RPMI8226 (cell line): ENCODE data around the gene OSBPL3.

Experiments
- DNase-seq: peaks from one replicate; pipeline ENCODE4 v3.0.0-alpha.2; 2015

Gene OSBPL3

DNA sequence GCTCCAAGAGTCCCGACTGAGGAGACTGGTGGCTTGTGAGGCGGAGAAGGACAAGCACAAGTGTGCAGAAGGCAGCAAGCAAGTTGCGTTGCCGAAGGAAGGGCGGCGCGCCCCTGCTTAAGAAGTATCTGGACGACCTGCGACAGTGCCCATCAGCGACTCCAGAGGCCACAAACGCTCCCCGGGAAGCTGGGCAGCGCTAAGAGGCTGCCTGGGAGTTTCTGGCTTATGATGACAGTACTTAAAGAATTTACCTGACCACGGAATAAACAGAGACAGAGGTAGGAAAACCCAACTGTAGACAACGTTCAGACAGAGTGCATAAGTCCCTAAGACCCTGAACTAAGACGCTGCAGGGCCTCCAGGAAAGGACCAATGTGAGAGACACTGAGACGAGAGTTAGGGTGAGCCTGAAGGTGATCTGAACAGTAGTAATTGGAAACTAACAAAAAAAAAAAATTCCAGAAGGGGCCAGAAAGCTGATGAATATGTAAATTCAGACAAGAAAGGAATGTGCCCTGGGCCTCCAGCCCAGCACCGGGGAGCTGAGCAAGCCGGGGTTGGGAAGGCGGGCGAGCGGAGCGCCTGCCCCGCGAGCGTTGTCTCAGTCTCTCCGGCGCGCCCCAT lies 1.0 kb downstream of the OSBPL3 start:
- no peak for DNase-seq

DNA sequence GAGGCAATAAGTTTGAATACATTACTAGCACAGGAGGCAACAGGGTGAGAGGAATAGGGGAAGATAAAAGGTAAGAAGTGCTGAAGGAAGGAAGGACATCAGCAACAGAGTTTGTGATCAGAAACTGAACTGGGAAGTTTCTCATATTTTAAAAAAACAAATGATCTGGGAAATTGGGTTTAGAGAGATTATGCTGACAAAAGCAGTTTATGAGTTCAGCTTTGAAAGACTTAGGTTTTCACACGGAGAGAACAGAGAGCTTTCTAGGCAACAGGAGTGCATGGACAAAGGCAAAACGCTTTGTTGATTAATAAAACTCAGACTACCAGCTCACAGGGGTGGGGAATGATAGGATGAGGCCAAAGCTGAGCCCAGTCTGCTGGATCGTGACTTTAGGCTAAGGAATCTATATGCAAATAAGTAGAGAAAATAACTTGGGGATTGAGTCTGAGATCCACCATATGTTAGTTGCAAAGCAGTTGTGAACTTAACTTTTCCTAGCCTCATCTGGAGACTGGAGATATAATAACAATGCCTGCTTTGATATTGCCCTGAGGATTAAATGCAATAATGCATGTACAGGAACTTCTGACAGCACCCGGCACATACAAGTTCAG lies 4.2 kb downstream of the OSBPL3 start:
- DNase-seq: no peak

DNA sequence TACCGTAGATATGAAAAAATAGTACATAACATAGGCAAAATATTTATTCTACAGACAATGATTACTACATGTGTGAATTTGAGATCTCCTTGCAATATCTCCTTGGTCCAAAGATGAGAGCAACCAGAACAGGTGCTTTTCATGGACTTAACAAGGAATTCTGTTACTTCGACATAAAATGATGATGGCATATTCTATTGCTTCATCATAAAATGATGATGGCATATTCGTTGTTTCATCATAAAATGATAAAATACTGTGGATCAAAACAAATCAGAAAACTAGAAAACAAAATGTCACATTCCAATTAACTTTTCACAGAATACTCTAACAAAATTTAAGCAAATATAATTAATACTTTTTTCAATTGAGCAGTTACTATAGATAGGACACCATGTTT lies 4.8 kb downstream of the OSBPL3 start:
- DNase-seq: no peak

DNA sequence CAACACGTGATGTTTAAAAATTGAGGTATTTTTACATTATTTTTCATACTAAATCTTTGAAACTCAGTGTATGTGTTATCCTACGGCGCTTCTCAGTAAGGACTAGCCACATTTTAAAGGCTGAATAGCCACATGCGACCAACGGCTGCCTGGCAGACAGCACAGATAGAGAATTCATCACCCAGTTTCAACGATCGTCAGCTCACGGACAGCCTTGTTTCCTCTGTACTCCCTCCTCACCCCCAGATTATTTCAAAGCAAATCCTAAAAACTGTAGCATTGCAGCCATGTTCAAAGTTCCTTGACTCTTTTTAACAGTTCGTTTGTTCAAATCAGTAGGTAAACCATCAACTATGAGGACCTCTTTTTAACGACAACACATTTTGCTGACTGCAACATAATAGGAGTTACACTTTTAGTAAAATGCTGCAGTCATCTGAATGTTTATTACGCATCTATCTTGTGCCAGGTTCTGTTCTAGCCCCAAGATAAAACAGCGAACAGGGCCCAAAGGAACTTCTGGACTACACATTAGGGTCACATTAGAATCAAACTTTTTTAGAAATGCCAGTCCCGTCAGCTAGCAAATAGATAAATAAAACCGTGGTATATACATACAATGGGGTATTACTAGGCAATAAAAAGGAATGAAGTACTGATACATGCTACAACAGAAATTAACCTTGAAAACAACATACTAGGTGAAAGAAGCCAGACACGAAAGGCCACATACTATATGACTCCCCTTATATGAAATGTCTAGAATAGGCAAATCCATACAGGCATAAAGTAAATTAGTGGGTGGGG lies 5.7 kb downstream of the OSBPL3 start:
- DNase-seq: no peak

DNA sequence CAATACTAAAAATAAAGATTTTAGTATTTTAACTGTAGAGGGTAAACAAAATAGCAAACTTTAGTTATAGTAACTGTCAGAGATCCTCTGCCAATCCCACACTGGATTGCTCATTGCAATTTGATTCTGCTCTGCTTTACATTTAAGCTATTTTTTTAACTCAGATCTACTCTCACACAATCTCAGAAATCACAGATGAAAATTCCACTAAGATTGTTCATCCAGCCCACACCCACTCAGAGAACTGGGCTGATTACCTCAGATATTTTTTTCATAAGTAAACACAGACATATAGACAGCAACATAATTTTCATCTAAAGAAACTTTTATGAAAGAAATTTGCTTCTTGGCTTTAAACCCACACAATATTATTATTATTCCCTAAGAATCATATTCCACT lies 7.0 kb downstream of the OSBPL3 start:
- no peak for DNase-seq

DNA sequence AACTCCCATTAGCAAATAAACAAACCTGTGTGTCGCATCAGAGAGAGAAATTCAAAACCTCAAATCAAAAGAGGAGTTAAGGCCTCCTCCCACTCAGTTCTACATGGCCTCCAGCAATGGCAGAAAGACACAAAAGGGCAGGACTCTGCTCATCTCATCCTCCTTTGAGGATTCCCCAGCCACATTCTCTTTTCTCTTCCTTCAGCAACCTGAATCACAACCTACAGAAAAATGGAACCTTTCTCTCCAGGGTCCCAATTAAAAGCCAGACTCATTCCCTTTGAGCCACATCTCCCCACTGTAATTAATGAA lies 7.9 kb downstream of the OSBPL3 start:
- no peak for DNase-seq

DNA sequence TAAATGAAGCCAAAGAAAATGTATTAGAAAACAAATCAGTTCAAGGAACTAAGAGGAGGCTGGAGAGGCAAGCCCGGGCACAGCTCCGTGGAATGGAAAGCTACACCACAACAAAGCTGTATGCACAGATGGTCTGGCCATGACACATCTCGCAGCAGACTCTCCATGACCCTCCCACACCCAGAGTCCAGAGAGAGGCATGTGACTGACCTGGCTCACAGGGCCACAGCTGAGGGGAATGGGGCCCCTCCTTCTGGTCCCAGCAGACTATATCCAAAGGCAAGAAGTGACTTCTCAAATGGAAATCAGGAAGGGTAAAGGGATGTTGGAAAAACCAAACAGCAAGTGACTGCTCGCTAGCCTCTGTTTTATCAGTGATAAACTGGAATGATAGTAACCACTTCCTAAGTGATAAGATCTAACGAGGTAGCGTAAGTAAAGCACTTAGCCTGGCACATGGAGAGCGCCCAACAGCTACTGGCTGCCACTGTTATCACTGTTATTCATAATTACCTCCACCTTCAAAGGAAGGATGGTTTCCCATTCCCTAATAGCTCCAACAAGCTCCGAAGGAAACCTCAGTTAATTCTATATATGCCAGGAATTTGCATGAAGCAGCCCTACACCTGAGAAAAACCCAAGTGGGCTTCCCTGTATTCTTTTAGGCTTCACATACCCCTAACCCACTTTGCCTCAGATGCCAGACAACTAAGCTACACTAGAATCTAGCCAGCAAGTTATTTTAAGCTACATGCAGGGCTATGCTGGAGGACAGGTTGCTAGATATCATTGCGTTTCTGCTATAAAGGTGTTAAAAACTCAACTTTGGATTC lies 8.4 kb downstream of the OSBPL3 start:
- DNase-seq: no peak

DNA sequence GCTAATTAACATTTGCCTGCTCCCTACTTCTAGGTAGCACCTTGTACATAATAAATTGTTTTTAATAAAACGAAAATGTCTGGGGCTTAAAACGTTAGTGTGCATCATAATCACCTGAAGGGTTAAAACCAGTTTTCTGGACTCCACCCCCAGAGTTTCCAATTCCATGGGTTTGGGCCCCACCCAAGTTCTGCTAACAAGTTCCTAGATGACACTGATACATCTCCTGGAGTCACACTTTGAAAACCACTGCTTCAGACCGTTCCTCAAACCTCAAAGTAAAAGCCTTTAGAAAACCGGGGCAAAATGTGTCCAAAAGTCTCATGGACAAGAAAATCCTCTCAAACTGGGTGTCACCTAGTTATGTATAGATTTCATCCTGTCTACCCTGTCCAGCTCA lies 9.3 kb downstream of the OSBPL3 start:
- no peak for DNase-seq

DNA sequence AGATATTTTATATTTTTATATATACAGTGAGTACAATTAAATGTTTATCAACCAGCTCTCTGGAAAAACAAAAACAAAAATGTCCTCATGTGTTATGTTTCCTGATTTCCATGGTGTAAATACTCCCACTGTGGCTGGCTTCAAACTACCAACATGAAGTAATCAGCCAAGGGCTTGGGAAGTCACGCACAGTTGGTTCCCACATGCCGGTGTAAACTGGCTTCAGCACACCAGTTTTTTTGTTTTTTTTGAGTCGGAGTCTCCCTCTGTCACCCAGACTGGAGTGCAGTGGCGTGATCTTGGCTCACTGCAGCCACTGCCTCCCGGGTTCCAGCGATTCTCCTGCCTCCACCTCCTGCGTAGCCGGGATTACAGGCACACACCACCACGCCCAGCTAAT lies 11.8 kb downstream of the OSBPL3 start:
- no peak for DNase-seq

DNA sequence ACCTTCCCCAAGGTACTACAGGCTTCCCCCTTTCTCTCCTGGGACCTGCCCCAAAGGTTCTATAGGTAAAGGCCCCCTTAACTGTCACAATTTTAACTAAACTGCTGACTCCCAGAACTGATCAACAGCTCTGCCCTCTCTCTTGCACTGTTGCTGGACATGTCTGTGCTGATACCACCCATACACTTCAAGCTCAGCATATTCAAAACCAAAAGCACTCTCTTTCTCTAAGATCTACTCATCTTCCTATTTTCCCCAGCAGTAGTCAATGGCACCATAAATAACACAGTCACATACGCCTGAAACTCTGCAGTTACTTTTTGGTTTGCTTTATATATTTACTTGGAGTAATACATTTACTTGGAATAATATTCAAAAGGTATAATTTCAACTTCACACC lies 12.3 kb downstream of the OSBPL3 start:
- no peak for DNase-seq

DNA sequence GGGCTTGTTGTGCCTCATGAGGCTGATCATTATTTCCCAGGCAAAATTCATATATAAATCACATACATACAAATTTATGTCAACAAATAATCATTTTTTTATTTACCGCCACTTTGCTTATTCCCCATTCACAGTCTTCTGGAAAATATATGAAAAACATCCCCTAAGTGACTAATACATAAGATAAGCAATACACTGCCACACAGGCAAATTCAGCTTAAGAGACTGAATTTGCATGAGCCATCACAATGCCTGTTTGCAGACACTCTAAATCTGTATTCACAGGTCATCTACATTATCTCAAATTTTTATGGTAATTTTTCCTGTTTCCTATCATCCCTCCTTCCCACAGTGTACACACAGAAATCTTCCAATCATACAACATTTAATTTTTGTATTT lies 13.2 kb downstream of the OSBPL3 start:
- DNase-seq: no peak

DNA sequence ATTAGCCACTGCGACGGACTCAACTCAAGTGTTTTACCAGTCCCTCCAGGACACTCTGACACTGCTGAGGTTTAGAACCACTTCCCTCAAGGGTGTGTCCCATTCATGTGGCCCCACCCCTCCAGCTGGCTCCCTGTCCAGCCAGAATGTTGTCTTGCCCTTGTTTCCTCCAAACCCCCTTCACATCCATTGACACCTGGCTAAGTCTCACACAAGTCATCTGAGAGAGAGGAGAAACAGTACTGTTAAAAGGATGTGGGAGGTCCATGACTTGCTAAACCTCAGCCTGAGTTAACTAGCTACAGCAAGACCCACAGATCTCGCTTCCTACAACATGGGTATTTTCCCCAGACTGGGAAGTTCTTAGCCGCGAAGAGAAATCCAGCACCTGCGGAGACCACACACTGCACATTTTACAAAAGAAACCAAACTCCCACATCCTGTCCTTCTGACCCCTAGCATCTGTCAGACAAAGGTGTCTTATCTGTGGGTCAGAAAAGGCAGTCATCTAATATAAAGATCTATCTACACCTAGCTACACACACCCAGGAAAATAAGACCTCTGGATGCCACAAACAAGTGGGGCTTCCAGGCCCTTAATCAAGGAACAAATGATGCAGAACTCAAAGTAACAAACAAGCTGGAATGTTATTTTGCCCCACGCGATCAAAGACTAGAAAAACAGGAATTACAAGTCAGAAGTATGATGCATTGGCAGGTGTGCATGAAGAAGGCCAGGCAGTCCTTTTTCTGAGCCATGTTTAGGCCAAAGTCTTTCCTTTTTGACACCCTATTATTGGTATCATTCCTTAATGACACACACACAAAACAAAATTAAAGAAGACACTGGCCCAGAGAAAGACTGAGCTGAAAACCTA lies 13.9 kb downstream of the OSBPL3 start:
- DNase-seq: peak; percentile 89

DNA sequence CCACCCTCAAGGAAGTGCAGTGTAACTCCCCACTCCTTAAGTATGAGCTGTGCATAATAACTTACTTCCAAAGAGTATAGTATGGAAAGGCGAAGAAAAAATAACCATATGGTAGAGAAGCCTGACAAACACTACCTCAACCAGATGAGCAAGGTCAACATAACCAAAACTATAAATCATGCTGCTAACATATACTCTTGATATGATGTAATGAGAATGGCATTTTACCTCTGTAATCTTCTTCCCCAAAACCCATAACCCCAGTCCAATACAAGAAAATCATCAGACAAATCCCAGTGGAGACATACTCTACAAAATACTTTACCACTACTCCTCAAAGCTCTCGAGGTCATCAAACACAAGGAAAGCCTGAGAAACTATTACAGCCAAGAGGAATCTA lies 15.8 kb downstream of the OSBPL3 start:
- DNase-seq: no peak

DNA sequence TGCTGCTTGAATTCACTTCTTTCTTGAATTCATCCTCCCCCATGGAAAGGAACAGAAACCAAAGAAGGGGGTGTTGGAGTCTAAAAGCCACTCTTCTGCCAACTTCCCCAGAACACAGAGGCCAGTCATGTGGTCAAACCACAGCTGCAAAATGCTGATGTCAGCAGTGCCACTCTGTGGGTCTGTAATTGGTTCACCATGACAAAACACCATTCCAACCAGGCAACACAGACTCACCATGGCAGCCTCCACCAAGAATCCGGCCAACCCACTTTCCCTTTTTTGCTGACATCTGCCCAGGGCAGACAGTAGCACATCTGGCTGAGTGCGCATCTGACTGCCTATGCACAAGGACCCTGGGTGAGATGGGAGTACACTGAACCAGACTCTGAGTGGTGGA lies 16.8 kb downstream of the OSBPL3 start:
- DNase-seq: peak; percentile 98

DNA sequence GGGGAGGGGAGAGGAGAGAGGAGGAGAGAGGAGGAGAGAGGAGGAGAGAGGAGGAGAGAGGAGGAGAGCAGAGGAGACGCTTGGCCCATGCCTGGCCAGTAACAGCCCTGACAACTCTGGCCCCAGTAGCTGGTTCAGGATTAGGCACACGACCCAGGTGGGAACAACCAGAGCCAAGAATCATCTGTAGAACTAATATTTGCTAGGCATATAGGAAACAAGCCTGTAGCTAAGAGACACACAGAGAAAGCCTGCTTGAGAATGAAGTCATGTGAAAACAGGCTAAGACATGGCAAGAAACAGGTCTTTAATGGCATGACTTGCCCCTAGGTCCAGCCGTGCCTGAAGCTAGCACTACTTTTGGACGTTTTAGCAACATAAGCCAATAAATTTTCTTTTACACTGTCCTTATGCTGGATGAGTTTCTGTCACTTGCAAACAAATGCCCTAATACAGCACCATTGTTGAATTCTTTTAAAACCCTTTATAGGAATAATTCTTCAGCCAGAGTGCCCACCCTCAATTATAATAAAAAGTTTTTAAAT lies 17.5 kb downstream of the OSBPL3 start:
- DNase-seq: no peak

DNA sequence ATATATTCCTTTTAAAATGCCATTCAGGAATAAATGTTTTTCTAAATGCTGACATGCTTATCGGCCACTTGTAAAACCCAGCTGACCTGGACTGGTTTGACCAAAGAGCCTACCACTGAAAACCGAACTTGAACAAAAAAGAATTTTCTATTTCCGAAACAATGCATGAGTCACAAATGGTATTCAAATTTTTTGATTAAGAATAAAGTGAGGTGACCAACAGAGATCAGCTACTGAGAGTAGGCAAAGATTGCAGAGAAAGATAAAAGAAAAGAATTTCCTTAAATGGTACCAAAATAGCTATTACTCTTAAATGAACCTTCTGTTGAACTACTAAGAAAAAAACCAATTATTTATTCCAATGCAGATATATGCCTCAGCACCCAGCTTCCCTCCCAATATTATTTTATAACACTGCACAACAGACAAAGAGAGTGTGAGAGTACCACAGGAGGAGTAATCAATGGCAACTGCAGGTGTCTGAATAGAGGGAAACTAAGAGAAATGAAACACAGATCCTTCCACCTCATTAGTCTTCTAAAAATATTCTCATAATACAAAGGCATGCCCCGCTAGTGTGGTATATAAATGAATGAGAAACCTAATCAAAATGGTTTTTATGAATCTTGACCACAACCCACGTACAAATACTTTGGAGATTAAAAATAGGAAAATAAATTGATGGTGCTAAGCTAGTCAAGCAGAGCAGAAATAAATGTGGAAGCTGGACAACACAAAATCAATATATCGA lies 20.1 kb downstream of the OSBPL3 start:
- DNase-seq: no peak

DNA sequence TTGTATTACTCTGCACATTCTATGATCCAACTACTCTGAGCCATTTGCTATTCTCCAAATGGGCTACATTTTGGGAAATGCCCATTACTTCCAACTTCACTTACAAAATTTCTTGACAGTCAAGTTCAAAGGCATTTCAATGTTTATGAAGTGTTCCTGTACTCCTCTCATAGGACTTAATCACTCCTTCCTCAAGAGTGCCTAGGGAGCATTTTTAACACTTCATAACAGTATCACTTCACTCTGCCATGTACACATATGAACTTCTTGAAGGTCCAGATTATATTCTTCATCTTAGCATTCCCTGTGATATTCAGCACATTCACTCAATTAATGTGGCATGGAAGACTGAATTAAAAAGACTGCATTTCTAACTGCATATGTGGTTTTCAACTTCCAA lies 21.6 kb downstream of the OSBPL3 start:
- no peak for DNase-seq

DNA sequence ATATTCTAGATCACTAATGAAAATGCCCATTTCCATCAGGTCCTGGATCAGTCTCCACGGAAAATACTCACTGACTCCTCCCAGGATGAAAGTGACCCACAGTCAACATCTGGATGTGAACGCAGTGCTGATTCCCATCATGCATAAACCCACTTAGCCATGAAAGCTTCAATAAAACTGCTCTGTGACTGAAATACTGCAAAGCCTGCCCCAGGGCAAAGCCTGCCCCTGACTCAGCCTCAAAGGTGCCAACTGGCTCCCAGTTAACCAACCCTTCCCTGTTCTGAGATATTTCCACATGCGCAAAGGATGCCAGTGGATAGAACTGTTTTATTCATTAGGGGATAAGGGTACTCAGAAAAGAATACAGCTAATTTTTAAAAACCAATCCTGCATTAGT lies 24.0 kb downstream of the OSBPL3 start:
- DNase-seq: no peak

DNA sequence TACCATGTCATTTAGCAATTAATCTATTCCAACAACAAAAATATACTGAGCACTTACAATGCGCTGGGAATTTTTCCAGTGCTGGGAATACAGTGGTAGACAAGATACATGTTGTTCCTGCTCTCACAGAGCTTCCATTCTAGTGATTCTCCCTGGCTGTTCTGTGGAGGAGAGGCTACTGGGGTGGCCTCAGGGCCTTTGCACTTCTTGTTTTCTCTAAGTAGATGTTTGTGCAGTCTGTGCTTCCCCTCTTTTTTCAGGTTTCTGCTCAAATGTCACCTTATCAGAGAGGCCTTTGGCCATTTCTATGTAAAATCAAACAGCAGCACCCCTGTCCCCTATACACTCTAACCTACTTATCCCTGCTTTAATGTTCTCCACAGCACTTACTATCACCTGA lies 24.7 kb downstream of the OSBPL3 start:
- DNase-seq: no peak

DNA sequence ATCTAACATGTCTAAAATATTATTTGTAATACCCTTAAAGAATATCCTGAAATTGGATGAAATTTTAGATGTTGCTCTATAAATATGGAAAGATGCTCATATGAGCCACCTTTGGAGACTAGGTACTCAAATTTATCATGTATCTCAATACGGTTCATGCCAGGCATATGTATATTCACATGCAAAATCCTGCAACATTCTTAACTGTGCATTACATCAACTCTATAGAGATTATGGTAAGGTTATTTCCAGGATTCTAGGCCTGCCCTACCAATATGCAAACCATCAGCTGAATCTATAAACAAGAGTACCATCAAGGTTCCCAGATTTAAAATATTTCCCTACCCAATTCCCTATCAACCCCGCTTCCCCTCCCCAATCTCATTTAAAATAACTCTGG lies 27.5 kb downstream of the OSBPL3 start:
- no peak for DNase-seq

DNA sequence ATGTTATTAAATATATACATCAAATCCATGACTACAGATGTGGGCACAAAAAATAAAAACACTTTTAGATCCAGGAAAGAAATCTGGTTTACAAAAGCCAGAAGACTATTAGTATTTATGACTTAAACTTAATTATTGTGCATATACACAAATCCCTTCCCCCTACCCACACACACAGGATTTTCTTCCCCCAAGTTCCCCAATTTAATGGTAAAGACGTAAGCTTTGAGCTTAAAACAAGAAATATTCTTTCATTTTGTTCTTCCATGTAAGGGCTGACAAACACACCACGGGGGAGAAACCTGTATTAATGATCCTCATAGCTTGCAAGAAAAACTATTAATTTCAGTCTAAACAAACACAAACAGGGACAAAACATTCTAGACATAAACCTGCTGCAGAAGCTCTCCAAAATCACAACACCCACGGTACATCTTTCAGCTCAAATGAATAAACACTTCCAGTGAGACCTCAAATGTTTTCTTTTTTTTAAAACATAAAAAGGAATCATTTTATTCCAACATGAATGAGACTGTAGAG lies 28.5 kb downstream of the OSBPL3 start:
- DNase-seq: no peak
